Measurements from ENCODE around the gene LRP1. TPM values are rescaled to one million over a fixed set of nuclear protein-coding genes. Genes with fewer than 3 reads are reported as not detected.

The LRP1 gene
- total RNA-seq, 1 donor from 2014 or later: 61.0 TPM

DNA sequence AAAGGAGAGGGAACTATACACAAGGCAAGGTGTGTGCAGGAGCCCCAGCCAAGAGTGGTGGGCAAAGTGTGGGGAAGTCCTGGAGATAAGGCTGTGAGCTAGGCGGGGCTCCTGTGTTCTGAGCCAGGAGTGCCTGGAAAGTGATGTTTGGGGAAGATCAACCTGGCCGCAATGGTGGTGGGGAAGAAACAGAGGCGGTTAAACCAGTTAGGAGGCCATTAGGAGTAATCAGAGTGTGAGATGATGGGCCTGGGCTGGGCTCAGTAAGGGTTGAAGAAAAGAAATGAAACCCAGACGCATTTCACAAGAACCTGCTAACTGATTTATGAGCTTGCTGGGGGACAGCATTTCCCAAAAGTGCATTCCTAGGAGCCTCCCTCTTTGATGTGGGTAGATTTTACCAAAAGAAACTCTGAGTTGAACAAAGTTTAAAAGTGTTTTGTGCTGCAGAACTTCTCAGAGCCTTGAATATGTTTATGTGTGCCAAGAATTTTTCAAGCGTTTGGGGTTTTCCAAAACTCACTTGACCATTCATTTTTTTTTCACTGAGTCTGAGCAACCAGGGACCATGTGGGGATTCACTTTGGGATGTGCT is 53.4 kb downstream of the LRP1 start:
- H3K4me1 ChIP-seq: no peaks in the 10 kb centered on the region
- intact Hi-C loops (cut with micrococcal nuclease): loop anchor here (5.0 kb wide), 1 partner anchor 59 kb away; no protein-coding TSS in a partner anchor
- DNase-seq: no peak
- no peaks in the 10 kb centered on the region for H3K27me3 ChIP-seq (ENCODE audit: low read depth)
- no peak overlapping the region for H3K4me3 ChIP-seq
- peaks cover 87% of the 10 kb centered on the region for H3K36me3 ChIP-seq
- H3K27ac ChIP-seq (replicated peaks): no peak overlapping the region
- TF ChIP-seq, protein P1, sequence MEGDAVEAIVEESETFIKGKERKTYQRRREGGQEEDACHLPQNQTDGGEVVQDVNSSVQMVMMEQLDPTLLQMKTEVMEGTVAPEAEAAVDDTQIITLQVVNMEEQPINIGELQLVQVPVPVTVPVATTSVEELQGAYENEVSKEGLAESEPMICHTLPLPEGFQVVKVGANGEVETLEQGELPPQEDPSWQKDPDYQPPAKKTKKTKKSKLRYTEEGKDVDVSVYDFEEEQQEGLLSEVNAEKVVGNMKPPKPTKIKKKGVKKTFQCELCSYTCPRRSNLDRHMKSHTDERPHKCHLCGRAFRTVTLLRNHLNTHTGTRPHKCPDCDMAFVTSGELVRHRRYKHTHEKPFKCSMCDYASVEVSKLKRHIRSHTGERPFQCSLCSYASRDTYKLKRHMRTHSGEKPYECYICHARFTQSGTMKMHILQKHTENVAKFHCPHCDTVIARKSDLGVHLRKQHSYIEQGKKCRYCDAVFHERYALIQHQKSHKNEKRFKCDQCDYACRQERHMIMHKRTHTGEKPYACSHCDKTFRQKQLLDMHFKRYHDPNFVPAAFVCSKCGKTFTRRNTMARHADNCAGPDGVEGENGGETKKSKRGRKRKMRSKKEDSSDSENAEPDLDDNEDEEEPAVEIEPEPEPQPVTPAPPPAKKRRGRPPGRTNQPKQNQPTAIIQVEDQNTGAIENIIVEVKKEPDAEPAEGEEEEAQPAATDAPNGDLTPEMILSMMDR (IDR thresholded peaks at IDR 0.05; ENCODE audit: borderline replicate concordance): no peak
- H3K9me3 ChIP-seq (replicated peaks): no peaks in the 10 kb centered on the region

DNA sequence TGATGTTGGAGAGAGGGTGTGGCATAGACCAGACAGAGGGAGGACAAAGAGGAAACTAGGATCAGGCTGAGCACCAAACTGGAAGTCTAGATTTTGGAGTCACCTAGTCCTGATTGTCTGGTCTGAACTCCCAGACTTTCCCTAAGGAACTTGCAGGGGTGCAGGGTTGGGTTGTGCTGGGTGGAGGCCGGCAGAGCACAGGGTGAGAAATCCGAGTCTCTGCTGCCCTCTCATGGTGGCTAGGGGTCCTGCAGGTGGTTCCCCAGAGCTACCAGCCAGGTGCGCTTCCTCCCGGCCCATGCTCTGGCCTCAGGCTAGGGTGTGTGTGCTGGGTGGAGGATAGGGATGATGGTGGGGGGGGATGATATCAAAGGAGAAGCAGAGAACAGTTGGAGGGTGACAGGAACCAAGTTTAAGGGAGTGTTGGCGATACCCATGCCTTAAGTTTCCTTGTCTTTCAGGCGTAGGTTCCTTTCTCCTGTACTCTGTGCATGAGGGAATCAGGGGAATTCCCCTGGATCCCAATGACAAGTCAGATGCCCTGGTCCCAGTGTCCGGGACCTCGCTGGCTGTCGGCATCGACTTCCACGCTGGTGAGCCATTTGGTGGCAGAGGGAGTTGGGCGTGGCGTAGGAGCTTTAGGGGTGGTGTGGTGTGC is 54.8 kb downstream of the LRP1 start:
- no peaks in the 10 kb centered on the region for H3K27me3 ChIP-seq (ENCODE audit: low read depth)
- H3K4me3 ChIP-seq: no peak overlapping the region
- intact Hi-C loops (cut with micrococcal nuclease): loop anchor here (5.0 kb wide), 1 partner anchor 61 kb away; no protein-coding TSS in a partner anchor
- H3K9me3 ChIP-seq (replicated peaks): no peaks in the 10 kb centered on the region
- TF ChIP-seq, protein P1 (IDR thresholded peaks at IDR 0.05; ENCODE audit: borderline replicate concordance): peak; percentile 90
- H3K27ac ChIP-seq (replicated peaks): no peak overlapping the region
- peak; percentile 72 for DNase-seq
- H3K36me3 ChIP-seq: peaks cover 86% of the 10 kb centered on the region
- no peaks in the 10 kb centered on the region for H3K4me1 ChIP-seq

DNA sequence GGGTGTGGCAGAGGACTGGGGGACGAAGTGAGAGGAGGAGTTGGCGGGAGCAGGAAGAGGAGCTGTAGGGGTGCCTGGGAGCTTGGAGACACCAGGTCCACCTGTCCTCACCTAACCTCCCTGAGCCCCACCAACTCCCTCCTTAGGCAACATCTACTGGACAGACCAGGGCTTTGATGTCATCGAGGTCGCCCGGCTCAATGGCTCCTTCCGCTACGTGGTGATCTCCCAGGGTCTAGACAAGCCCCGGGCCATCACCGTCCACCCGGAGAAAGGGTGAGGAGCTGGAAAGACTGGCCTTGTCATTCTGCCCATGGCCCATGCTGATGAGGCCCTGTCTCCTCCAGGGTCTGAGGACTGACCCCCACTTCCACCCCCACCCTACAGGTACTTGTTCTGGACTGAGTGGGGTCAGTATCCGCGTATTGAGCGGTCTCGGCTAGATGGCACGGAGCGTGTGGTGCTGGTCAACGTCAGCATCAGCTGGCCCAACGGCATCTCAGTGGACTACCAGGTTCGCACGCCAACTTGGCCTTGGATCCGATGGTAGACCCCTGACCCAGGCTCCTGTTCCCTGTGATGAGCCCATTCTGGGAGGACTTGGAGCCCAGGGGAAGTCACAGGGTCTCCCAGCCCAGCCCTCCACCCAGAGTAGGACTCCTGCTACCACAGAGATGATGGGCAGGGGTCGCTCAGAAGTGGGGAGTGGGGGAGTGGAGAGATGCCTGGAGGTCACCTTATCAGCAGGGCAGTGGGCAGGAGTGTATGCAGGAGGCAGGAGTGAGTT is 55.8 kb downstream of the LRP1 start:
- H3K36me3 ChIP-seq: peaks cover 86% of the 10 kb centered on the region
- no peaks in the 10 kb centered on the region for H3K9me3 ChIP-seq (replicated peaks)
- H3K27ac ChIP-seq (replicated peaks): no peak overlapping the region
- TF ChIP-seq, protein P1 (IDR thresholded peaks at IDR 0.05; ENCODE audit: borderline replicate concordance): no peak
- no peaks in the 10 kb centered on the region for H3K4me1 ChIP-seq
- H3K4me3 ChIP-seq: no peak overlapping the region
- no peak for DNase-seq
- intact Hi-C loops (cut with micrococcal nuclease): loop anchor here (5.0 kb wide), 1 partner anchor 62 kb away; no protein-coding TSS in a partner anchor
- no peaks in the 10 kb centered on the region for H3K27me3 ChIP-seq (ENCODE audit: low read depth)

DNA sequence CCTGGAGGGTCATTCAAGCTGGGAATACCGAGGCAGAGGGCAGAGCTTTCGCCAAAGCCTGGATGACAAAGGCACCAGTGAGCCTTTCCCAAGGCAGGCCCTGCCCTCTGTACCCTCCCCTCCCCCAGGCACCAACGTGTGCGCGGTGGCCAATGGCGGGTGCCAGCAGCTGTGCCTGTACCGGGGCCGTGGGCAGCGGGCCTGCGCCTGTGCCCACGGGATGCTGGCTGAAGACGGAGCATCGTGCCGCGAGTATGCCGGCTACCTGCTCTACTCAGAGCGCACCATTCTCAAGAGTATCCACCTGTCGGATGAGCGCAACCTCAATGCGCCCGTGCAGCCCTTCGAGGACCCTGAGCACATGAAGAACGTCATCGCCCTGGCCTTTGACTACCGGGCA is 57.1 kb downstream of the LRP1 start:
- no peaks in the 10 kb centered on the region for H3K27me3 ChIP-seq (ENCODE audit: low read depth)
- H3K27ac ChIP-seq (replicated peaks): no peak overlapping the region
- no peak for DNase-seq
- peaks cover 80% of the 10 kb centered on the region for H3K36me3 ChIP-seq
- H3K9me3 ChIP-seq (replicated peaks): no peaks in the 10 kb centered on the region
- H3K4me3 ChIP-seq: no peak overlapping the region
- peaks cover 9% of the 10 kb centered on the region for H3K4me1 ChIP-seq
- TF ChIP-seq, protein P1 (IDR thresholded peaks at IDR 0.05; ENCODE audit: borderline replicate concordance): no peak
- intact Hi-C loops (cut with micrococcal nuclease): no loop called here

DNA sequence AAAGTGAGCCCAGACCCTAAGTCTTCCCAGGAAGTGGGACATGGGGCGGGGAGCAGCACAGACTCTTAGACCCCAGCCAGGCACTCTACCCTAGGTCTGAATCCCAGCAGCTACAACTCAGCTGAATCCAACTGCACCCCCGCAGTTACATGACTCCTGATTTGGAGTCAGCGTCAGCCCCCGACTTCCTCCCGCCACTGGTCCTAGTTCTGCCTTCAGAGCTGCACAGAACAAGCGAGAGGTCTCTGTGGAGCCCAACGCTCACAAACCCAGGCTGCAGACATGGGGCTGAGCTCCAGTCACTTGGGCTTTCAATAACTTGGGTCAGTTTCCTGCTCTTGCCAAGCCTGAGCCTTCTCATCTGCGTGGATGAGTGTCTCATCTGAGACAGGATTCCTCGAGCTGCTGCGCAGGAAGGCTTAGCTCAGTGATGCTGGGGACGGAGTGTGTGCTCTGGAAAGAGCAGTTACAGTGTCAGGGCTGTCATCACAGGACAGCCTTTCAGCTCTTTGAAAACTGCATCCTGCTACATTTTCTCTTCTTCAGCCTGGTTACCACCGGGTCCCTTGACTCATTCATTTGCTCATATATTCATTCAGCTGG is 57.7 kb downstream of the LRP1 start:
- peaks cover 80% of the 10 kb centered on the region for H3K36me3 ChIP-seq
- H3K4me3 ChIP-seq: no peak overlapping the region
- no peak for DNase-seq
- TF ChIP-seq, protein P1 (IDR thresholded peaks at IDR 0.05; ENCODE audit: borderline replicate concordance): no peak
- H3K27ac ChIP-seq (replicated peaks): no peak overlapping the region
- intact Hi-C loops (cut with micrococcal nuclease): no loop called here
- no peaks in the 10 kb centered on the region for H3K27me3 ChIP-seq (ENCODE audit: low read depth)
- H3K9me3 ChIP-seq (replicated peaks): no peaks in the 10 kb centered on the region
- H3K4me1 ChIP-seq: peaks cover 15% of the 10 kb centered on the region
